Keratinocyte (primary cell): ENCODE results near the gene EIF1AD.

Source experiments
- EZH2 ChIP-seq: IDR thresholded peaks from one replicate; pipeline ENCODE4 v1.6.1; 2012; ENCODE audit warnings: inconsistent platforms, mild to moderate bottlenecking, low read length, moderate library complexity
- TF ChIP-seq, protein P1 (sequence below), 3 experiments: IDR thresholded peaks in 1 of 3; conservative IDR thresholded peaks in 1 of 3; optimal IDR thresholded peaks in 1 of 3; 2 replicates in 2 of 3; 3 replicates in 1 of 3; pipeline versions ENCODE3 to v1.5.1; 2011; ENCODE audit warnings: low read length in 3 of 3, mild to moderate bottlenecking in 3 of 3, moderate library complexity in 2 of 3, control low read depth in 1 of 3, inconsistent platforms in 1 of 3; ENCODE audit not compliant: insufficient read depth in 2 of 3; ENCODE audit errors: extremely low read depth in 1 of 3

- TF ChIP-seq, protein P1, sequence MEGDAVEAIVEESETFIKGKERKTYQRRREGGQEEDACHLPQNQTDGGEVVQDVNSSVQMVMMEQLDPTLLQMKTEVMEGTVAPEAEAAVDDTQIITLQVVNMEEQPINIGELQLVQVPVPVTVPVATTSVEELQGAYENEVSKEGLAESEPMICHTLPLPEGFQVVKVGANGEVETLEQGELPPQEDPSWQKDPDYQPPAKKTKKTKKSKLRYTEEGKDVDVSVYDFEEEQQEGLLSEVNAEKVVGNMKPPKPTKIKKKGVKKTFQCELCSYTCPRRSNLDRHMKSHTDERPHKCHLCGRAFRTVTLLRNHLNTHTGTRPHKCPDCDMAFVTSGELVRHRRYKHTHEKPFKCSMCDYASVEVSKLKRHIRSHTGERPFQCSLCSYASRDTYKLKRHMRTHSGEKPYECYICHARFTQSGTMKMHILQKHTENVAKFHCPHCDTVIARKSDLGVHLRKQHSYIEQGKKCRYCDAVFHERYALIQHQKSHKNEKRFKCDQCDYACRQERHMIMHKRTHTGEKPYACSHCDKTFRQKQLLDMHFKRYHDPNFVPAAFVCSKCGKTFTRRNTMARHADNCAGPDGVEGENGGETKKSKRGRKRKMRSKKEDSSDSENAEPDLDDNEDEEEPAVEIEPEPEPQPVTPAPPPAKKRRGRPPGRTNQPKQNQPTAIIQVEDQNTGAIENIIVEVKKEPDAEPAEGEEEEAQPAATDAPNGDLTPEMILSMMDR (optimal IDR thresholded peaks at IDR 0.05 in 1 of 3, IDR thresholded peaks at IDR 0.05 in 1 of 3, conservative IDR thresholded peaks at IDR 0.05 in 1 of 3; ENCODE audit: extremely low read depth in 1 of 3, insufficient read depth in 2 of 3, low read length in 3 of 3) = no peak
- TF ChIP-seq EZH2 = no peak
These were observed 48.7 kb upstream of the EIF1AD start for GRCh38 chr11:66050581-66051231.
